ENCODE data around the gene RAB43.
"Not testable (repeated sequence)": the region's sequence is repeated elsewhere in the genome, so short reads cannot be mapped to it uniquely, and the experiment has no call there.

Gene RAB43

DNA sequence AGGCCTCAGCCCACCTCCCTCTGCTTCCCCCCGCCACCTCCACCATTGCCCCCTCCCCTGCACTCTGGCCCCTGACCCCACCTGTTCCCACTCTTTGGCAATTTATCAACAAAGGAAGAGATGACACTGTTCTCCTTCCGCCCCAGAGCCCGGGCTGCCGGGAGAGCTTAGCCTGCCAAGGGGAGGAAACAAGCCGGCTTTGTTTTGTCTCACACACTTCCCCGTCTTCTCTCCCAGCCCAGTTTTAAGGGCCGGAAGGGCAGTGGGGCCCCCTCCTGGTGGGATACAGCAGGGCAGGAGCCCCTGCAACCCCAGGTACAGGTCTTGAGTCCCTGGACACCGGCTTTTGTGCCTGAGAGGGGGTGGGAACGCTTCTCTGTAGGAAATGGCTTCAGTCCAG, 33.7 kb downstream of the RAB43 start:
- not testable (repeated sequence) for DNase-seq

DNA sequence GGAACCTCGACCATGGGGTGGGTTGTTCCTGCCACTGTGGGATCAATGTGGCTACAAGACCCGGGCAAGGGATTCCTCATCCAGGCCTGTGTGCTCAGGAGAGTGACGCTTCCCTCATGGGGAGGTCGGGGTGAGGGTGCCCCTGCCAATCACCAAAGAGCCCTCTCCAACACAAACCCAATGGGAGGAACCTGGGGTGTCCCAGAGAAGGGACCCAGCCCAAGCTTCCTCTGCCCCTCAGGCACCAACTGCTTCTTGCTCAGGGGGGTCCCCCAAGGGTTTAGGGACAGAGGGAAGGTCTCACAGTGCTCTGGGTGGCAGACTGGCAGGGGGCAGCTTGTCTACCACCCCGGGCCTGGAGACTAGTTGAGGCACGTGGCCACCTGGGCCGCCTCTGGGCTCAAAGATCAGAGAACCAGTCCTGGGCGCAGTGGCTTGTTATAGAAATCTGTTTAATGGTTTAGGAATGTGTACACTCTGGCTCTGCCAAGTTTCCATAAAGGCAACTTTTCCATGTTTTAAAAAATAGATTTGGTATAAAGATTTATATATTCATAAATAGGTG, 34.4 kb downstream of the RAB43 start:
- no peak for DNase-seq

DNA sequence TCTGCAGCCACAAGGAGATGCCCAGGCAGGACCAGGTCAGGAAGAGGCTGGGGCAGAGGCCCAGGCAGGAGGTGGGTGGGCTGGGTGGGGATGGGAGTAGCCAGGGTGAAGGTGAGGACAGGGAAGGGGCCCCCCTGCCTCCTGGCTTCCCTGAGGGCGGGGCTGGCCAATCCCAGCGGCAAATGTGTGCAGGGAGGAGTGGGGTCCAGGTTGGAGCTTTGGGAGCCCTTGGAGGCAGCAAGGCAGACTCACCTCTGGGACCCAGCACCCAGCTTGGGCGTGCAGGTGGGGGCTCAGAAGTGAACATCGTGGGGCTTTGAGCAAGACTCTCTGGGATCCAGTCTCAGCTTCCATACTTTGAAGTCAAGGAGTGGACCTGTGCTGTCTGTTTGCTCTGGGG, 35.8 kb downstream of the RAB43 start:
- DNase-seq: no peak

- DNase-seq: no peak
Observed at GRCh38 chr3:129085165-129085715, 36.4 kb downstream of the RAB43 start.

GRCh38 chr3:129084501-129084900, 37.1 kb downstream of the RAB43 start:
- no peak for DNase-seq

GRCh38 chr3:129082026-129082425, 39.6 kb downstream of the RAB43 start:
- DNase-seq: no peak

- DNase-seq: no peak
Observed at GRCh38 chr3:129081503-129081902, 40.1 kb downstream of the RAB43 start.

GRCh38 chr3:129078510-129078909, 43.1 kb downstream of the RAB43 start:
- no peak for DNase-seq

- no peak for DNase-seq
Observed at GRCh38 chr3:129077222-129077621, 44.4 kb downstream of the RAB43 start.

- DNase-seq: no peak
Observed at GRCh38 chr3:129070086-129070885, 51.3 kb downstream of the RAB43 start.

DNA sequence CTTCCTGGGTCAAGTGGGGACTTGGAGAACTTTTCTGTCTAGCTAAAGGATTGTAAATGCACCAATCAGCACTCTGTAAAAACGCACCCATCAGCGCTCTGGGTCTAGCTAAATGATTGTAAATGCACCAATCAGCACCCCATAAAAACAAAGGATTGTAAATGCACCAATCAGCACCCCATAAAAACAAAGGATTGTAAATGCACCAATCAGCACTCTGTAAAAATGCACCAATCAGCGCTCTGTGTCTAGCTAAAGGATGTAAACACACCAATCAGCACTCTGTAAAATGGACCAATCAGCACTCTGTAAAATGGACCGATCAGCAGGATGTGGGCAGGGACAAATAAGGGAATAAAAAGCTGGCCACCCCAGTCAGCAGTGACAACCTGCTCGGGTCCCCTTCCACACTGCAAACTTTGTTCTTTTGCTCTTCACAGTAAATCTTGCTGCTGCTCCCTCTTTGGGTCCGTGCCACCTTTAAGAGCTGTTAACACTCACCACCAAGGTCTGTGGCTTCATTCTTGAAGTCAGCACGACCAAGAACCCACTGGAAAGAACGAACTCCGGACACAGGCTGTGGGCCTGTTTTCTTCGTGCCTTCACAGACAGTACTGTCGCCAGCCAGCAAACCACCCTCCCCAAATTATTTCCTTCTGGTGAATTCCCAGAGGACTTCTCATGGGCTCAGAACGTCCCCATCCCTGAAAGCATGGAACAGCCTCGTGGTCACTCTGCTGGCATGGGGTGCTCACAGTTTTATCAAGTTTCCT, 52.1 kb downstream of the RAB43 start:
- not testable (repeated sequence) for DNase-seq

DNA sequence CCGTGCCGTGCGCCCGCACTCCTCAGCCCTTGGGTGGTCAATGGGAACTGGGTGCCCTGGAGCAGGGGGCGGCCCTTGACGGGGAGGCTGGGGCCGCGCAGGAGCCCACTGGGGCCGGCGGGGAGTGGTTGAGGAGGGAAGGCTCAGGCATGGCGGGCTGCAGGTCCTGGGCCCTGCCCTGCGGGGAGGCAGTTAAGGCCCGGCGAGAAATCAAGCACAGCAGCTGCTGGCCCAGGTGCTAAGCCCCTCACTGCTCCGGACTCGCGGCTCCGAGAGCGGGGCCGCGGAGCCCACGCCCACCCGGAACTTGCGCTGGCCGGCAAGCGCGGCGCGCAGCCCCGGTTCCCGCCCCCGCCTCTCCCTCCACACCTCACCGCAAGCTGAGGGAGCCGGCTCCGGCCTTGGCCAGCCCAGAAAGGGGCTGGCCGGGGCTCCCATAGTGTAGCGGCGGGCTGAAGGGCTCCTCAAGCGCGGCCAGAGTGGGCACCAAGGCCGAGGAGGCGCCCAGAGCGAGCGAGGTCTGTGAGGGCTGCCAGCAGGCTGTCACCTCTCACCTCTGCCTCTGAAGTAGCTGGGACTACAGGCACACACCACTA, 53.2 kb downstream of the RAB43 start:
- no peak for DNase-seq

DNA sequence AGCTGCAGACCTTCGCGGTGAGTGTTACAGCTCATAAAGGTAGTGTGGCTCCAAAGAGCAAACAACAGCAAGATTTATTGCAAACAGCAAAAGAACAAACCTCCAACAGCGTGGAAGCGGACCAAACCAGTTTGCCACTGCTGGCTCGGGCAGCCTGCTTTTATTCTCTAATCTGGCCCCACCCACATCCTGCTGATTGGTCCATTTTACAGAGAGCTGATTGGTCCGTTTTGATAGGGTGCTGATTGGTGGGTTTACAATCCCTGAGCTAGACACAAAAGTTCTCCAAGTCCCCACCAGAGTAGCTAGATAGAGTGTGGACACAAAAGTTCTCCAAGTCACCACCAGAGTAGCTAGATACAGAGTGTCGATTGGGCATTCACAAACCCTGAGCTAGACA, 53.9 kb downstream of the RAB43 start:
- DNase-seq: not testable (repeated sequence)

DNA sequence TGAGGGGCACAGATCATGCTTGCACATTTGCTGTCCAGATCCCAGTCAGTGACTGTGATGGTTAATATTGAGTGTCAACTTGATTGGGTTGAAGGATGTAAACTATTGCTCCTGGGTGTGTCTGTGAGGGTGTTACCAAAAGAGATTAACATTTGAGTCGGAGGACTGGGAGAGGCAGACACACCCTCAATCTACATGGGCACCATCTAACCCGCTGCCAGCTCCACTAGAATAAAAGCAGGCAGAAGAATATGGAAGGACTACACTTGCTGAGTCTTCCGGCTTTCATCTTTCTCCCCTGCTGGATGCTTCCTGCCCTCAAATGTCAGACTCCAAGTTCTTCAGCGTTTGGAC, 55.9 kb downstream of the RAB43 start:
- DNase-seq: no peak

GRCh38 chr3:129065016-129065719, 56.4 kb downstream of the RAB43 start:
- no peak for DNase-seq

DNA sequence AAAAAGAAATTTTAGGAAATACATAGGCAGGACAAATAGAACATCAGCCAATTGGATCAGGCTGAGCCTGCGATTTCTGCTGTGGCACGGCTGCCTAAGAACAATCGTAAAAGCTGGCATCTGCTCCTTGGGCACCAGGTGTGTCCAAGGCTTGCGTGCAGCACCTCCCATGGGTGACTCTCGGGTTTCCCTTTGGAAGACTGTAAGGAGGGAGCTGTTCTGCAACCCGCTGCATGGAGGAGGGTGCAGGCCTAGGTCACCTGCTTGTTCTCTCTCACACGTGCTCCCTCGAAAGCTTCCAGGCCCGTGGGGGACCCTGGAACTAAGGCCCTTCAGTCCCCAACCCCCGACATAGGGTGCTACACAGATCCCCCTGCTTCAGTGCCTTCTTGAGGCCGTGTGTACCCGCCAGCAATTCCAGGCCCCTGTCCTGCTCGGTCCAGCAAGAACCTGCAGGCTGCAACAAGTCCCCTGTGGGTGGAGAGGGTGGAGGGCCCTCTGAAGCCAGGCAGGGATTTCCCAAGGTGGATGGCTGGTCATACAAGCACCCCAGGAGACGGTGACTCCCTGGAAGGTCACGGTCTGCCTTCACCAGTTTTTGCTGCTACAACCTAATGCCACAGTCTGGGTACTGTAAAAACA, 57.6 kb downstream of the RAB43 start:
- peak; percentile 89 for DNase-seq

DNA sequence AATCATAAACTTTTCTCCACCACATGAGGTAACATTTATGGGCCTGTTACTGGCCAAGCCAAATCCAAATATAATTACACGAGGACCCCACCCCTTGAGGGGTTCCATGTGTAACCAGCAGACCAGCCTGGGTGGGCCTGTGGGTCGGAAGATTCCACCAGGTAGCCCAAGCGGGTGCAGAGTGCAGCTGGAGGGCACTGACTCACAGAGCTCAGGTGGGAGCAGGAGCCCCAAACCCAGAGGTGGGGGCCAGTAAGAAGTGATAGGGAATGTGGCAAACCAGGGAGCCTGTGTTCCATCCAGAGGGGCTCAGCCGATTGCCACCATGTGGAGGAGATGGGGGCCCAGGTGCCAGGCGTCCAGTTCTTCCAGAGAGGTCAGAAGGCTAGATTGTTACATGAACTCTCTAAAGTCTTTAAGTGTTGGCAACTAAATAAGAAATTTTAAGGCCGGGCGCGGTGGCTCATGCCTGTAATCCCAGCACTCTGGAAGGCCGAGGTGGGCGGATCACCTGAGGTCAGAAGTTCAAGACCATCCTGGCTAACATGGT, 58.4 kb downstream of the RAB43 start:
- no peak for DNase-seq

GRCh38 chr3:129061888-129062834, 59.4 kb downstream of the RAB43 start:
- no peak for DNase-seq

- peak; percentile 79 for DNase-seq
Observed at GRCh38 chr3:129061023-129061887, 60.3 kb downstream of the RAB43 start.

Data from NCI-H2171 treated with DMSO at 0.1 percent for 48 hours (cell line).